Stimulated activated CD8-positive, alpha-beta memory T cell treated with anti-CD3 and anti-CD28 coated beads, Interleukin-15, amount 100 ng/mL, for 48 hours (primary cell): Measurements from ENCODE around the gene FRMD4A.
"Not testable (repeated sequence)": the region's sequence is repeated elsewhere in the genome, so short reads cannot be mapped to it uniquely, and the experiment has no call there.

Source experiments
- DNase-seq, 2 donors: peaks; one replicate each; pipeline ENCODE4 v3.0.0-alpha.2; 2020; ENCODE audit warnings: low read depth in 2 of 2

FRMD4A gene

GRCh38 chr10:13883636-13884444, 446.9 kb downstream of the FRMD4A start:
- no peak for DNase-seq

GRCh38 chr10:13882119-13882711, 448.5 kb downstream of the FRMD4A start:
- no peak for DNase-seq

- DNase-seq, result no peak
Measured at GRCh38 chr10:13880760-13881159, 450.0 kb downstream of the FRMD4A start.

DNA sequence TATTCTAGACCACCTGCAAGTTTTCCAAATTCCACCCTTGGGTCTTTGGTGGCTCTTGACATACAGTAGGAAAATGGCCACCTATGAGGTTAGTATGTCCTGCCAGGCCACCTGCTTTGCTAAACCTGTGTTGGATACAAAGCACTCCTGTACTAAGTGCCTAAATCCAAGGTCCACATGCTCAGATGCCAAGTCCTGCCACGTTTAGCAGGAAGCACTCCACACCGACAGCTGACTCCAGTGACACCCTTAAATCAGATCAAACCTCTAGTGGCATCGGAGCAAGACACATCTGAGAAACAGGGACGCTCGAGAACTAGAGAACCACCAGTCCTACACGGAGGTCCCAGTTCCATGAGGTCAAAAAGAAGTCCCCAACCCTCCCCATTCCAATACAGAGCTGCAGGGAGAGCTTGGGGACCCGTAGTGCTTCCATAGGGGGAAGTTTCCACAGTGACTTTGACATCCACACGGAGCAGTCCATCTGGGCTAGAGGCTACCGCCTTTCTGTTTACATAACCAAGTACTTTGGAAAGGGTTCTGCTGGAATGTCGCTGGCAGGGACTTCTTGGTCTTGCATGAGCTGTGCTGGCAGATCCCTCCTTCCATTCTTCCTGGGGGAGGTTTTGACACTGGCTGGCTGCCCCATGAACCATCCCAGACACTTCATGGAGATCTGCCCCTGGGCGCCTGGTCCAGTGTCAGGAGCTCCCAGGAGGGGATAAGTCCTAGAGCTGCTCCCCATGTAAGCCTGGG, 453.4 kb downstream of the FRMD4A start:
- no peak for DNase-seq

- no peak for DNase-seq
Measured at GRCh38 chr10:13873196-13873595, 457.5 kb downstream of the FRMD4A start.

GRCh38 chr10:13872411-13872810, 458.3 kb downstream of the FRMD4A start:
- DNase-seq, result no peak

GRCh38 chr10:13871776-13872175, 458.9 kb downstream of the FRMD4A start:
- DNase-seq, result no peak

DNA sequence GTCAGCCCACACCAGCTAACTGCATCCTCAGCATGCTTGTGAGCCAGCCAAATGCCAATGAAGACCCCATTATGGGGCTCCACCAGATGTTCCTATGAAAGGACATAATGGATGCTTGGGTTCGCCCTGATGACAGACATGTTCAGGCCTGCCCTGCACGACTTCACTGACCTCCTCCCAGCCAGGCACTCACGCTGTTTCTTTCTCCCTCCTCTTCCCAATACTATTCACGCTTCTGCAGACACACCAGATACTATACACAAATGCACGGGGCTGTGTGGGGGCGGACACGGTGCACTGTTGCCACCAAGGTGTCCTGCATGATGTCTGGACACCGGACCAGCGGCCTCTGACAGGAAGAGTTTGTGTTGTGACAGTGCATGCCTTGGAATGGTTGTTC, 459.7 kb downstream of the FRMD4A start:
- no peak for DNase-seq

- DNase-seq, result no peak
Measured at GRCh38 chr10:13869295-13869664, 461.4 kb downstream of the FRMD4A start.

DNA sequence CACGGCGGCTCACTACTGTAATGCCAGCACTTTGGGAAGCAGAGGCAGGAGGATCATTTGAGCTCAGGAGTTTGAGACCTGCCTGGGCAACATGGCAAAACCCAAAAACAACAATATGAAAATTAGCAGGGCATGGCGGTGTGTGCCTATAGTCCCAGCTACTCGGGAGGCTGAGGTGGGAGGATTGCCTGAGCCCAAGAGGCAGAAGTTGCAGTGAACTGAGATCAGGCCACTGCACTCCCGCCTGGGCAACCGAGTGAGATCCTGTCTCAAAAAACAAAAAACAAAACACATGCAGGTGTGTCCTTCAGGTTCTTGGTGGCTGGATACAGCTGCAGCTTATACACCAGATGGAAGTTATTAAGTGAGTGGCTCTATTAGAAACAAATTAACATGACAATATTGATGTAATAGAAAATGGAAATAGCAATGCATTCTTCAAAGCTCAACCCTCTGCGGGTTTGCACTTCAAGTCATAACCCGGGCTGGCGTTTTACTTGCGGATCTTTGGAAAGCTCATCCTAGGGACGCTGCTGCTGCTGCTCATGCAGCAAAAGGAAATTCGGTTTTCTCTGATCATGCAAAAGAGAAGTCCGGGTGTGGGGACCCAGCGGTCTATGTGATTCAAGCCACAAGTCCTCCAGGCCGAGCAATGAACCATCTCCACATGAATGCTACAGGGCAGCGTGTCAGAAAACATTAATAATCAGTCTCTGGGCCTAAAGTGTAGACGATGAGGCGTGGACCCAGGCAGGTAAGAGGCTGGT, 462.0 kb downstream of the FRMD4A start:
- DNase-seq, result no peak

DNA sequence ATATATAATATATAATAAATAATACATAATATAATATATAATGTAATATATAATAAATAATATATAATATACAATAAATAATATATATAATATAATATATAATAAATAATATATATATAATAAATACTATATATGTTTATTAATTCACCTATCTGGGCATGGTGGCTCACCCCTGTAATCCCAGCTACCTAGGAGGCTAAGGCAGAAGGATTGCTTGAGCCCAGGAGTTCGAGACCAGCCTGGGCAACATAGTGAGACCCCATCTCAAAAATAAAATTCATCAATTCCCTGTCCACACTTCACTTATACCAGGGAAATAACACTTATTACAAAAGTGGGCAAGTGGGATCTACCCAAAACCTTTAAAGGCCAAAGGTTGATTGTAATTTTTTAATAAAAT, 462.9 kb downstream of the FRMD4A start:
- no peak for DNase-seq

GRCh38 chr10:13865758-13866491, 464.8 kb downstream of the FRMD4A start:
- DNase-seq, result no peak

DNA sequence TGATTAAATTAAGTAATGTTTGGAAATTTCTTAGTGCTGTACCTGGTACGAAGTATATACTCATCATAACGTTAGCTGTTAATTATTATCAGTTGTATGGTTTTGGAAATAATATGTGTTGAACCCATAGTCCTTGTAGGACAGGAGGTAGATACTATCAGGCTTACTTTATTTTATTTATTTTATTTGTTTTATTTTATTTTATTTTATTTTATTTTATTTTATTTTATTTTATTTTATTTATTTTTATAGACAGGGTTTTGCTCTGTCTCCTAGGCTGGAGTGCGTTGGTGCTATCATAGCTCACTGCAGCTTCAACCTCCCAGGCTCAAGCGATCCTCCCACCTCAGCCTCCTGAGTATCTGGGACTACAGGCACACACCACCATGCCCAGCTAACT, 465.5 kb downstream of the FRMD4A start:
- DNase-seq, result not testable (repeated sequence)

GRCh38 chr10:13862546-13863233, 468.0 kb downstream of the FRMD4A start:
- DNase-seq, result no peak

GRCh38 chr10:13860886-13861285, 469.8 kb downstream of the FRMD4A start:
- no peak for DNase-seq

- DNase-seq, result no peak
Measured at GRCh38 chr10:13859979-13860654, 470.6 kb downstream of the FRMD4A start.

GRCh38 chr10:13858709-13859108, 472.0 kb downstream of the FRMD4A start:
- DNase-seq, result no peak

DNA sequence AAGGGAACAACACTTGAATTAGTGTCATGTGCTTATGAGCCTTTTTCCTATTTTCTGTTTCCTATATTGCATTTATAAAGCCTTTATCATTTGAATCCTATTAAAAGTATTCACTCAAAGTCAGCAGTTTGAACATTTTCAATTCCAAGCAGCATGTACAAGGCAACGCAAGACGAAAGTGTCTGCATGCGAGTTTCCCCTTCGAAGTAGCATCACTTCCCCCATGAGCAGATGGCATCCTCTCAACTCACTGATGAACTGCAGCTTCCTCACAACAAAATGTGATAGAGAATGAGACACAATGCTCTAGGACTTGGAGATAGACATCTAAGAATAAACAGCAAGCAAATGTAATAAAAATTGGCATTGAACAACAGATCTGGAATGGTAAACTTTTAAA, 473.3 kb downstream of the FRMD4A start:
- no peak for DNase-seq

- no peak for DNase-seq
Measured at GRCh38 chr10:13853854-13854253, 476.9 kb downstream of the FRMD4A start.

DNA sequence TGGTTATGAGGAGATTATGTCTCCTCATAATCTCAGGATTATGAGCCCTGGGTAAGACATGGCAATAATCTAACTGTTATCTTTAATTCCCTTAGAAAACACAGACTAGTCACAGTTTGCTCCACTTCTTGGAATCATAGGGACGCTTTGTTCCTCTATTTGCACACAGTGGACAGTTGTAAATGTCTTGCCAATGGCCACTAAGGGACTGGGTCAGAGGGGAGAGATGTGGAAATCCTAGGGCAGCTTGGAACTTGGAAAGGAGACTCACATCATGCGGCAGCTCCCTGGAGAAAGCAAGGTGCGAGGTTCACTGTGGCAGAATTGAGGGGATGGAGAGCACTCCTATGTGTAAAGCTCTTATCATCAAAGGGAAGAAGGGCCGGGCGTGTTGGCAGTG, 477.9 kb downstream of the FRMD4A start:
- no peak for DNase-seq
